PC-3 (cell line): Measurements from ENCODE around the gene SAMD4A.

ENCODE experiments used
- EZH2 ChIP-seq: fragments of 300-600 bp; sonication (generic); IDR thresholded peaks from one replicate; pipeline ENCODE4 v1.6.1; 2017; ENCODE audit warnings: antibody characterized with exemption, mild to moderate bottlenecking, low read length; ENCODE audit not compliant: unreplicated experiment
- TF ChIP-seq, protein P1 (sequence below): fragments of 300-600 bp; sonication (generic); conservative IDR thresholded peaks from 2 replicates; pipeline ENCODE4 v1.5.1; 2017; ENCODE audit warnings: antibody characterized with exemption, low read depth, mild to moderate bottlenecking, low read length

DNA sequence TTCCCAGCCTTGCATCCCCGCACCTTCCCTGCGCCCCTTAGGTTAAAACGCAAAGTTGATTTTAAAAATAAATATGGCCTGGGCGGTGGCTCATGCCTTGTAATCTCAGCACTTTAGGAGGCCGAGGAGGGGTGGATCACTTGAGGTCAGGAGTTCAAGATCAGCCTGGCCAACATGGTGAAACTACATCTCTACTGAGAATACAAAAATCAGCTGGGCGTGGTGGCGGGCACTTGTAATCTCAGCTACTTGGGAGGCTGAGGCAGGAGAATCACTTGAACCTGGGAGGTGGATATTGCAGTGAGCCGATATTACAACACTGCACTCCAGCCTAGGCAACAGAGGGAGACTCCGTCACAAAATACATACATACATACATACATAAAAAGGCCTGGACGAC, 239.7 kb downstream of the SAMD4A start:
- TF ChIP-seq, protein P1, sequence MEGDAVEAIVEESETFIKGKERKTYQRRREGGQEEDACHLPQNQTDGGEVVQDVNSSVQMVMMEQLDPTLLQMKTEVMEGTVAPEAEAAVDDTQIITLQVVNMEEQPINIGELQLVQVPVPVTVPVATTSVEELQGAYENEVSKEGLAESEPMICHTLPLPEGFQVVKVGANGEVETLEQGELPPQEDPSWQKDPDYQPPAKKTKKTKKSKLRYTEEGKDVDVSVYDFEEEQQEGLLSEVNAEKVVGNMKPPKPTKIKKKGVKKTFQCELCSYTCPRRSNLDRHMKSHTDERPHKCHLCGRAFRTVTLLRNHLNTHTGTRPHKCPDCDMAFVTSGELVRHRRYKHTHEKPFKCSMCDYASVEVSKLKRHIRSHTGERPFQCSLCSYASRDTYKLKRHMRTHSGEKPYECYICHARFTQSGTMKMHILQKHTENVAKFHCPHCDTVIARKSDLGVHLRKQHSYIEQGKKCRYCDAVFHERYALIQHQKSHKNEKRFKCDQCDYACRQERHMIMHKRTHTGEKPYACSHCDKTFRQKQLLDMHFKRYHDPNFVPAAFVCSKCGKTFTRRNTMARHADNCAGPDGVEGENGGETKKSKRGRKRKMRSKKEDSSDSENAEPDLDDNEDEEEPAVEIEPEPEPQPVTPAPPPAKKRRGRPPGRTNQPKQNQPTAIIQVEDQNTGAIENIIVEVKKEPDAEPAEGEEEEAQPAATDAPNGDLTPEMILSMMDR, result no peak
- TF ChIP-seq EZH2, result no peak
